Sigmoid colon (tissue), 4 donors: Measurements from ENCODE around the gene ZNF746.

Source experiments
- POLR2A ChIP-seq, 2 donors: fragments of 450-650 bp; IDR thresholded peaks; one replicate each; pipeline ENCODE4 v1.6.1; 2016; ENCODE audit warnings: antibody characterized with exemption in 2 of 2, mild to moderate bottlenecking in 2 of 2, moderate library complexity in 2 of 2
- POLR2AphosphoS5 ChIP-seq, 4 donors: sonication (generic); formaldehyde crosslinking; IDR thresholded peaks; one replicate each; pipeline ENCODE4 v1.6.1; 2017; ENCODE audit warnings: antibody characterized with exemption in 4 of 4
- TF ChIP-seq, protein P1 (sequence below), 4 experiments: fragments of 450-650 bp in 3 of 4; fragments of 200-600 bp in 1 of 4; IDR thresholded peaks; one replicate each; pipeline ENCODE4 v1.5.1; 2016 to 2019; ENCODE audit warnings: antibody characterized with exemption in 4 of 4, mild to moderate bottlenecking in 3 of 4, moderate library complexity in 2 of 4

- TF ChIP-seq, protein P1, sequence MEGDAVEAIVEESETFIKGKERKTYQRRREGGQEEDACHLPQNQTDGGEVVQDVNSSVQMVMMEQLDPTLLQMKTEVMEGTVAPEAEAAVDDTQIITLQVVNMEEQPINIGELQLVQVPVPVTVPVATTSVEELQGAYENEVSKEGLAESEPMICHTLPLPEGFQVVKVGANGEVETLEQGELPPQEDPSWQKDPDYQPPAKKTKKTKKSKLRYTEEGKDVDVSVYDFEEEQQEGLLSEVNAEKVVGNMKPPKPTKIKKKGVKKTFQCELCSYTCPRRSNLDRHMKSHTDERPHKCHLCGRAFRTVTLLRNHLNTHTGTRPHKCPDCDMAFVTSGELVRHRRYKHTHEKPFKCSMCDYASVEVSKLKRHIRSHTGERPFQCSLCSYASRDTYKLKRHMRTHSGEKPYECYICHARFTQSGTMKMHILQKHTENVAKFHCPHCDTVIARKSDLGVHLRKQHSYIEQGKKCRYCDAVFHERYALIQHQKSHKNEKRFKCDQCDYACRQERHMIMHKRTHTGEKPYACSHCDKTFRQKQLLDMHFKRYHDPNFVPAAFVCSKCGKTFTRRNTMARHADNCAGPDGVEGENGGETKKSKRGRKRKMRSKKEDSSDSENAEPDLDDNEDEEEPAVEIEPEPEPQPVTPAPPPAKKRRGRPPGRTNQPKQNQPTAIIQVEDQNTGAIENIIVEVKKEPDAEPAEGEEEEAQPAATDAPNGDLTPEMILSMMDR (IDR thresholded peaks at IDR 0.05) = no peak
- no peak for TF ChIP-seq POLR2AphosphoS5 (IDR thresholded peaks at IDR 0.05)
- no peak for TF ChIP-seq POLR2A (IDR thresholded peaks at IDR 0.05)
Measured at GRCh38 chr7:149524394-149524793, 26.8 kb upstream of the ZNF746 start.
